Stomach smooth muscle (tissue), 2 donors: ENCODE results near the gene GEMIN4.

Experiments
- H3K27ac ChIP-seq: one replicate; pipeline ENCODE4 v1.7.0; 2013; ENCODE audit warnings: mild to moderate bottlenecking, low read length, inconsistent platforms
- H3K27me3 ChIP-seq, 2 donors: one replicate each; pipeline ENCODE4 v1.7.0; 2013; ENCODE audit warnings: low read length in 2 of 2; ENCODE audit not compliant: insufficient read depth in 2 of 2, control insufficient read depth in 1 of 2
- H3K36me3 ChIP-seq, 2 donors: one replicate each; pipeline ENCODE4 v1.7.0; 2013; ENCODE audit warnings: low read length in 2 of 2; ENCODE audit not compliant: control insufficient read depth in 2 of 2, insufficient read depth in 2 of 2
- H3K4me1 ChIP-seq: one replicate; pipeline ENCODE4 v1.7.0; 2013; ENCODE audit warnings: low read length; ENCODE audit not compliant: control insufficient read depth, insufficient read depth
- H3K4me3 ChIP-seq, 2 donors: one replicate each; pipeline ENCODE4 v1.7.0; 2013; ENCODE audit warnings: low read length in 2 of 2
- H3K9ac ChIP-seq, 2 donors: one replicate each; pipeline ENCODE4 v1.7.0; 2013; ENCODE audit warnings: low read length in 2 of 2, mild to moderate bottlenecking in 1 of 2
- H3K9me3 ChIP-seq, 2 donors: one replicate each; pipeline ENCODE4 v1.7.0; 2013; ENCODE audit warnings: low read length in 2 of 2; ENCODE audit not compliant: control insufficient read depth in 2 of 2
- donor health status: healthy.
- donor health status: Pancreatic carcinoma.

The GEMIN4 gene

DNA sequence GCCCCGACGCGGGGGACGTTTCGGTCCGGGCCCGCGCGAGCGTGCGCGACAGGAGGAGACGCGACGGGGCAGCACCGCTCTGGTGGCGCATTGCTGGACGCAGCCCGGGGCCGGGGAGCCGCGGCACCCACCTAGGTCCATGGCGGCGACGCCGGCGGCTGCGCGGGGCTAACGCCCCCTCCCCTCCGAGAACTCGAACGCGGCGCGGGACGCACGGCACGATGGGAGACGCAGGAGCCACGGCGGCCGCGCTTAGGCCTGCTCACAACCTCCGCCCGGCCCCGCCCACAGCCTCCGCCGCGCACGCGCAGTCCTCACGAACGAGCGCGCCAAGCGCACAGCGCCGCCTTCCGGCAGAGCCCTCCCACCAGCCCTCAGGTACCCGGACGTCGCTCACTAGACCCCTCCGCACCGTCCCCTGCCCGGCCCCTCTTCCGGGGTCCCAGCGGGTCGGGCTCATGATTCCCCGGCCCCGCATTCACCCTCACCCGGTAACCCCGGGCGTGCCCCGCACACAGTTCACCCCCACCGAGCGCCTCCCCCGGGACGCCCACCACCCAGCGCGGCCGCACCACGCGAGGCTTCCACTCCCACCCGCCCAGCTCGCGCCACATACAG lies at the start of gene GEMIN4:
GEMIN4 (minus strand) TSS at position 263 of the 618 bp plus-strand sequence; CDS start at position 141, 122 bp downstream.
- H3K27me3 ChIP-seq: no peaks in the 10 kb centered on the region
- H3K27ac ChIP-seq: peak within 1 kb of the TSS; percentile 73
- peak within 1 kb of the TSS; percentile 72 to 80 for H3K4me3 ChIP-seq
- H3K9ac ChIP-seq: peak within 1 kb of the TSS; percentile 71 to 75
- no peaks in the 10 kb centered on the region for H3K9me3 ChIP-seq
- peaks cover 5 to 9% of the 10 kb centered on the region in 2 donors for H3K36me3 ChIP-seq
- H3K4me1 ChIP-seq: peaks cover 20% of the 10 kb centered on the region

DNA sequence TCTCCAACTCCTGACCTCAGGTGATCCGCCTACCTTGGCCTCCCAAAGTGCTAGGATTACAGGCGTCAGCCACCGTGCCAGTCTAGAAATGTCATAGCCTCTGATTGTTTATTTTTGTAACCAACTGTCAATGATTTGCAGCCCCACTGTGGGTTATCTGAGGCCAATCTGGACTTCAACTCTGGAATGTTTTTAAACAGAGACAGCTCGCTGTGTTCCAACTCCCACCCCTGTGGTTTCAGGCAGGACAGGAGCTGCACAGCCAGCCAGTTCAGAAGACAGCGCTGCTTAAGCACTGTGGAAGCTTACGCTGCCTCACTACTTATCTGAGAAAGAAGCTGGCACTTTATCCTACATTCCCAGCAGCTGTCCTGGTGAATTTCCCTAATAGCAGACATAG lies 49.6 kb upstream of the GEMIN4 start:
- Histone ChIP-seq H3K9ac (no peak overlapping the region), H3K27ac (no peak overlapping the region), H3K9me3 (no peaks in the 10 kb centered on the region), H3K36me3 (peaks cover 8 to 18% of the 10 kb centered on the region in 2 donors), H3K4me3 (no peak overlapping the region), H3K4me1 (no peaks in the 10 kb centered on the region), H3K27me3 (no peaks in the 10 kb centered on the region)

DNA sequence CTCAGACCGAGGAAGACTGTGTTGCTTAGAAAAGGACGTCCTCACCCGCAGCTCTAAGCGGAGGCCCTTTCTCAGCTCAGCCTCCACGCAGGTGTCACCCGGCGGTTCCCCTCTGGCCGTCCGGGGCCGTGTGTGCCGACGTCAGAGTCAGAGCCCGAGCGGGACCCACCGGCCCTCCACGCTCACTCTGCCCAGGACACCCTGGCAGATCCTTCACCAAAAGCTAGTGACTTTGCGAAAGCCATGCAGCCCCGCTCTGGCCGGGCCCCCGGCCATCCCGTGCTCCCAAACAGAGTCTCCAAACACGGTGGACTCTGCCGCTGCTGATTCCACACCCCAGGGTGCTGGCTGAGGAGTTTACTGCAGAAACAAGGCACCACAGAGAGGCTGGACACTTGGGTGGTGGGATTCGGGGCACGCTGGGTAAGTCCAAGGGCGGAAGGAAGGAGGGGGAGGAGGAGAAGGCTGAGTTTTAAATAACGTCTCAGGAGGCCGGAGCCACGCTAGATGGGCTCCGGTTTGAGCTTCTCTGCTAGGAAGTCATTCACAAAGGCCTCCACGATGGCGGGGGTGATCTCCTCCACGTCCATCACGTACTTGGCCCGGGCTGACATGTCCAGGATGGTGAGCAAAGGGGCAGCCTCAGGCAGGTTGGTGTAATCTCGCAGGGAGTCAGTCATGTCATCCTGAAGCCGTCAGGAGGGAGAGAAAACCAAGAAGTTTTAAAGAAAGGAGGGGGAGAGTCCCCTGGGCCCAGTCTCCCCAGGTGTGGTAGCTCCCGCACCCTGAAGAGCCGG lies 48.6 kb upstream of the GEMIN4 start:
- H3K9ac ChIP-seq: no peak overlapping the region
- H3K4me1 ChIP-seq: no peaks in the 10 kb centered on the region
- no peak overlapping the region for H3K27ac ChIP-seq
- no peak overlapping the region for H3K4me3 ChIP-seq
- peaks cover 8 to 18% of the 10 kb centered on the region in 2 donors for H3K36me3 ChIP-seq
- no peaks in the 10 kb centered on the region for H3K9me3 ChIP-seq
- H3K27me3 ChIP-seq: no peaks in the 10 kb centered on the region

DNA sequence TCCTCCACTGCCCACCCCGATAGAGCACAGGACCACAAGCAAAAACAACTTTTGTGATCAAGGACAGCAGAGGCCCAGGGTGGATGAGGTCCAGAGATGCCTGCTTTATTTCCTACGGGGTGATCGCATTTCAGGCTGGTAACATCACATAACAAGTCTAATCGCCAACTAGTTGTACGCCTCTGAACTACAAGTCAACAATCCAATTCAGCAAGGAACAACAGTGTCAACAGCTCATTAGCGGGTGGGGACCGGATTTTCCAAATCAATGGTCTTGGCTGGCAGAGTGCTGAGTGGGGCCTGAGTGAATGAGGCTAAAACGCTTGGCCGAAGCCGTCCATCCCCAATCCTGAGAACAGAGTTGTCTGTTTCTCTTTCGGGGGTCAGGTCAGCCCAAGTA lies 47.2 kb upstream of the GEMIN4 start:
- peaks cover 7% of the 10 kb centered on the region for H3K4me1 ChIP-seq
- no peak overlapping the region for H3K27ac ChIP-seq
- H3K27me3 ChIP-seq: no peaks in the 10 kb centered on the region
- H3K36me3 ChIP-seq: peaks cover 8 to 18% of the 10 kb centered on the region in 2 donors
- no peaks in the 10 kb centered on the region for H3K9me3 ChIP-seq
- no peak overlapping the region for H3K9ac ChIP-seq
- H3K4me3 ChIP-seq: no peak overlapping the region

DNA sequence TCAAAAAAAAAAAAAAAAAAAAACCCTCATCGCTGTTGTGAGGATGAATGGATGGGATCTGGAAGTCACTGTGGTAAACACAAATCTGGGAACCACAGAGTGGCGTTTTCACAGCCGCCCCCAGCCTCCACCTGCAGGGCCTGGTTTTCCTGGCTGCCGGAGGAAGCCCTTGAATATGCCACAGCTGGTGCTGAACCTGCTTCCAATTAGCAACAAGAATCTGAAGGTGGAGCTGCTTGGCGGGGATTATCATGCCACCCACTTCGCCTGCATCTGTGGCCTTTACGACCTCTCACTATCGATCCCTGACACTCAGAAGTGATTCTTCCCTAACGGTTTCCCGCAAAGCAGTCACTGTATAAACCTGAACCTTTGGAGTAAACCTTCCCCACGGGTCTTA lies 46.2 kb upstream of the GEMIN4 start:
- peaks cover 4 to 14% of the 10 kb centered on the region in 2 donors for H3K36me3 ChIP-seq
- no peak overlapping the region for H3K27ac ChIP-seq
- no peak overlapping the region for H3K9ac ChIP-seq
- H3K4me3 ChIP-seq: no peak overlapping the region
- H3K27me3 ChIP-seq: no peaks in the 10 kb centered on the region
- peaks cover 13% of the 10 kb centered on the region for H3K4me1 ChIP-seq
- no peaks in the 10 kb centered on the region for H3K9me3 ChIP-seq

DNA sequence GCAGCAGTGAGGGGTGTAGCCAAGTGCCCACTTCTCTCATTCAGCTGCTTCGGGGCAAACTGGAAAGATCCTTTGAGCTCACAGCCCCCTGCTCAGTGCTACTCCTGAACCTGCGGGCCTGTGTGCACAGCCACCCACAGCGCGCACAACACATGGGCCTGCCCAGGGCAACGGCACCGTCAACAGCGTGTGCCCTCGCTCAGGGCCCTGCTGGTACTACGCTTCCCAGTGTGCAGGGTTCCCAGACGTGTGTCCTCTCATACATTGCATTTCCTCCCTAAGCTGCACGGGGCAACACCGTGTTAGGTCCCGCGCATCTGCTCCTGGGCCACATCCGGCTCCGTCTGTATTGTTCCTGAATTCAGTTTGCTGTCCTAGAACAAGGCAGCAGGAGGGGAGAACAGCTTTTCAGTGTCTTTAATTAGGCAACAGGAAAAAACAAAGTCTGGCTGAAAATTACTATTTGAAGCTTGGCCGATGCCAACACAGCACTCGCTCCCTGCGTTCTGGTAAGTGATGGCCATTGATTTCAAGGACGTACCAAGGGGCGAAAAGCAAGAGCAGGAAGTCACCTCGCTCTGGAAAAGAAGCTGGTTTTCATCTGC lies 45.3 kb upstream of the GEMIN4 start:
- Histone ChIP-seq H3K4me3 (no peak overlapping the region), H3K9me3 (no peaks in the 10 kb centered on the region), H3K4me1 (peaks cover 16% of the 10 kb centered on the region), H3K36me3 (peaks cover 5 to 14% of the 10 kb centered on the region in 2 donors), H3K27me3 (no peaks in the 10 kb centered on the region), H3K9ac (no peak overlapping the region), H3K27ac (peak overlapping the region; percentile 11)

DNA sequence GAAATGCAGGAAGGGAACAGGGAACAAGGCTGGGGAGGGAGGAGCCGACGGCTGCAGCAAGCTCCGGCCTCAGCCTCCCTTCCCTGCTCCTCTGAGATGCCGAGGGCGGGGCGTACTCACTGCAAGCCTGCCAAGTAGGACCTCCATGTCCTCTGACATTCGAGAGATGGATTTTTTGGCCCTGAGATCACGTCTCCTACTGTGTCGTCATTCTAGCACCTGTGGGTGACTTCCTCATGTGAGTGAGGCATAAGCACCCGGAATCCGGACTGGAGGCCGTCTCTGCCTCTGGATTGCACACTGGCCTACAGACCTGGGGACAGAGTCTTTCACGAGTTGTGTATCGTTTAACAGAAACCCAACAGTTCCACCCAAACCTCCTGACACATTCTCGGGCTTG lies 44.5 kb upstream of the GEMIN4 start:
- H3K9me3 ChIP-seq: no peaks in the 10 kb centered on the region
- peaks cover 12 to 18% of the 10 kb centered on the region in 2 donors for H3K36me3 ChIP-seq
- H3K9ac ChIP-seq: no peak overlapping the region
- H3K27ac ChIP-seq: peak overlapping the region; percentile 11
- H3K4me3 ChIP-seq: no peak overlapping the region
- peaks cover 23% of the 10 kb centered on the region for H3K4me1 ChIP-seq
- no peaks in the 10 kb centered on the region for H3K27me3 ChIP-seq

DNA sequence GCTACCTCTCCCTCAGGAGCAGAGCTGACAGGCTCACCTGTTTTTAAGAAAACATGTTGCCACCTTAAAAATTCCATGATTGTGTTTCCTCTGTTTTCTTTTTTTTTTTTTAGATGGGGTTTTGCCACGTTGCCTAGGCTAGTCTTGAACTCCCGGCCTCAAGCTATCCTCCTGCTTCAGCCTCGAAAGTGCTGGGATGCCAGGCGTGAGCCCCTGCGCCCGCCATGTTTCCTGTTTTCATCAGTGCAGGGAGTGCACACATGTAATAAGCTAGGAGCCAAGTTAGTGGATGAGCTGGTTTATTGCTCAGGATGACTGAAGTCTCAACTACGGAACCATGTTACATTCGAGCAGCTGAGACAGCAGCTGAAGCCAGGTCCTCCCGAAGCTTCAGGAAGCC lies 43.7 kb upstream of the GEMIN4 start:
- peak overlapping the region; percentile 70 for H3K27ac ChIP-seq
- H3K9ac ChIP-seq: no peak overlapping the region
- no peaks in the 10 kb centered on the region for H3K27me3 ChIP-seq
- H3K36me3 ChIP-seq: peaks cover 12 to 20% of the 10 kb centered on the region in 2 donors
- no peaks in the 10 kb centered on the region for H3K9me3 ChIP-seq
- H3K4me1 ChIP-seq: peaks cover 31% of the 10 kb centered on the region
- H3K4me3 ChIP-seq: no peak overlapping the region

DNA sequence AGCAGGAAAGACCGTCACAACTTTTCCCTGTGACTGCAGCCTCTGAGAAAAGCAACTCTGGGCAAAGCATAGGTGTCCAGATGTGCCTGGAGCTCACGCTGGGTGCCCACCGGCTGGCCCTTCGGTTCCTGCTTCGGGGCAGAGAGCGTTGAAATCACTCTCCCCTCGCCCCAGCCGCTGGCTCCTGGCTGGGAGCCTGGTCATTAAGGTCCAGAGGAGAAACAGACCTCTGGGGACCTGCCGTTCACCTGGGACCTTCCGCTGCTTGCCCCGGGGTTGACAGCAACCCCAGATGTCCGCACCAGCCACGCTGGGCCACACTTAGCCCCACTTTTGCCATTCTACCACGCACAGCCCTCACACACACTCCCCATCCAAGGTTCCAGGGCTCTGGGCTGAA lies 43.2 kb upstream of the GEMIN4 start:
- no peaks in the 10 kb centered on the region for H3K9me3 ChIP-seq
- H3K4me1 ChIP-seq: peaks cover 32% of the 10 kb centered on the region
- peak overlapping the region in 1 of 2 donors; percentile 64 for H3K4me3 ChIP-seq
- peak overlapping the region; percentile 70 for H3K27ac ChIP-seq
- no peaks in the 10 kb centered on the region for H3K27me3 ChIP-seq
- H3K9ac ChIP-seq: peak overlapping the region in 1 of 2 donors; percentile 36
- H3K36me3 ChIP-seq: peaks cover 10 to 18% of the 10 kb centered on the region in 2 donors

DNA sequence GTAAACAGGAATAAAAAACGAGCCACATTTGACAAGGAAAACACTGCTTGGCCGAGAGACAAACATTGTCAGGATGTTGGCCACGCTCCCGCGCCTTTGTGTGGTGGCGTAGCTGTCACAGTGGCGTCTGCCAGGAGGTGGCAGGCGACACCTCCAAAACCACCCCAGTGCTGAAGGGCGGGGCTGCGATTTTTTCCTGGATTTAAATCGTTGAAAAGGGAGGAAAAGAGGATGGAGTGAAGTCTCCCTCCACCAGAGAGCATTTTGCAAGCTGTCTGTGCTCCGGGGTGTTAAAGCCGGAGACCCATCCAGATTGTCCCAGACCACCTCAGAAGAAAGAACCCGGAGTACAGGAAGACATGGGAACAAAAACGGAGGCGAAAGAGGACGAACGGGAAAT lies 42.8 kb upstream of the GEMIN4 start:
- Histone ChIP-seq H3K9ac (peak overlapping the region; percentile 36 to 37), H3K9me3 (no peaks in the 10 kb centered on the region), H3K27me3 (no peaks in the 10 kb centered on the region), H3K4me1 (peaks cover 36% of the 10 kb centered on the region), H3K4me3 (peak overlapping the region in 1 of 2 donors; percentile 64), H3K27ac (peak overlapping the region; percentile 70), H3K36me3 (peaks cover 8 to 15% of the 10 kb centered on the region in 2 donors)
